ENCODE measurements around the gene FAM83D.

DNA sequence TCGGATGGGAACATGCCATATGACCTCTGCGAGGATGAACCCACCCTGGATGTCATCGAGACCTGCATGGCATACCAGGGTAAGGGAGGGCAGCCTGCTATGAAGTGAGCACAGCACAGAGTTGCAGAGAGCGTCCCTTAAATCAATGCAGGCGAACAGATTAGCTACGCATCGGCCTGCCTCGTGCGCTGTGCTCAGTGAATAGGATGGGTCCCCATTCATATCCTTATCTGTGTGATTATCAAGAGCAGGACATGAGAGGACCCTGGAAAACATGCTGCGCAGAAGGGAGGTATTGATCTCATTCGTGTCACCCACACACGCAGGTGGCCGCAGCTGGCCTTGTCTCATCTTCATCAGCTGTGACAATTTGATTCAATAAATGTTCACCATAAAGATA is 25.6 kb upstream of the FAM83D start:
- TF ChIP-seq POLR2A (IDR thresholded peaks at IDR 0.05) (no peak), CTCF (IDR thresholded peaks at IDR 0.05) (no peak)

Measured in thyroid gland (tissue), 4 donors.